Ishikawa (cell line): Measurements from ENCODE around the gene THSD4.
A peak's percentile ranks its signal among the peaks of the same experiment; 100 is the strongest.

ENCODE experiments used
- CEBPB ChIP-seq: IDR thresholded peaks from 2 replicates; pipeline ENCODE4 v1.6.1; 2012
- CREB1 ChIP-seq: IDR thresholded peaks from 2 replicates; pipeline ENCODE4 v1.6.1; 2012; ENCODE audit warnings: low read depth
- EGR1 ChIP-seq: IDR thresholded peaks from 2 replicates; pipeline ENCODE4 v1.6.1; 2012
- EP300 ChIP-seq: IDR thresholded peaks from 2 replicates; pipeline ENCODE4 v1.6.1; 2012; ENCODE audit warnings: borderline replicate concordance
- FOXM1 ChIP-seq: IDR thresholded peaks from 2 replicates; pipeline ENCODE4 v1.6.1; 2012; ENCODE audit warnings: low read depth, borderline replicate concordance
- MAX ChIP-seq: IDR thresholded peaks from 2 replicates; pipeline ENCODE4 v1.6.1; 2012
- NFIC ChIP-seq: IDR thresholded peaks from 2 replicates; pipeline ENCODE4 v1.6.1; 2012
- RAD21 ChIP-seq: IDR thresholded peaks from 2 replicates; pipeline ENCODE4 v1.6.1; 2012; ENCODE audit warnings: low read depth
- REST ChIP-seq: IDR thresholded peaks from 2 replicates; pipeline ENCODE4 v1.6.1; 2012; ENCODE audit warnings: low read depth, mild to moderate bottlenecking
- TAF1 ChIP-seq: IDR thresholded peaks from 2 replicates; pipeline ENCODE4 v1.6.1; 2012; ENCODE audit warnings: low read depth, mild to moderate bottlenecking
- TCF12 ChIP-seq: IDR thresholded peaks from 2 replicates; pipeline ENCODE4 v1.6.1; 2012; ENCODE audit warnings: low read depth
- TEAD4 ChIP-seq: IDR thresholded peaks from 2 replicates; pipeline ENCODE4 v1.6.1; 2012
- USF1 ChIP-seq: IDR thresholded peaks from 2 replicates; pipeline ENCODE4 v1.6.1; 2012
- YY1 ChIP-seq: IDR thresholded peaks from 2 replicates; pipeline ENCODE4 v1.6.1; 2012; ENCODE audit warnings: low read depth
- ZBTB7A ChIP-seq: IDR thresholded peaks from 2 replicates; pipeline ENCODE4 v1.6.1; 2012; ENCODE audit warnings: low read depth

The THSD4 gene

GRCh38 chr15:71185706-71186105 lies 70.4 kb downstream of the THSD4 start:
- TF ChIP-seq USF1 (no peak), EP300 (no peak), TEAD4 (no peak)

GRCh38 chr15:71186267-71186666 lies 71.0 kb downstream of the THSD4 start:
- no peak for TF ChIP-seq NFIC

- no peak for TF ChIP-seq FOXM1
- no peak for TF ChIP-seq NFIC
- TF ChIP-seq YY1, result no peak
- TF ChIP-seq EGR1, result no peak
- no peak for TF ChIP-seq ZBTB7A
- TF ChIP-seq CEBPB, result no peak
Measured at GRCh38 chr15:71187078-71187477, 71.8 kb downstream of the THSD4 start.

- TF ChIP-seq CREB1 (no peak), USF1 (no peak), ZBTB7A (no peak), RAD21 (no peak)
Measured at GRCh38 chr15:71187526-71187925, 72.3 kb downstream of the THSD4 start.

GRCh38 chr15:71189718-71190117 lies 74.4 kb downstream of the THSD4 start:
- TF ChIP-seq EGR1 (peak; percentile 17; the same call in 1 of the 2 replicates), CREB1 (no peak)

- no peak for TF ChIP-seq NFIC
- TF ChIP-seq MAX, result no peak
- TF ChIP-seq ZBTB7A, result no peak
- TF ChIP-seq FOXM1, result no peak
- no peak for TF ChIP-seq REST
- no peak for TF ChIP-seq CEBPB
- no peak for TF ChIP-seq TCF12
- TF ChIP-seq TAF1, result no peak
- TF ChIP-seq CREB1, result no peak
- TF ChIP-seq TEAD4, result no peak
- no peak for TF ChIP-seq RAD21
Measured at GRCh38 chr15:71191296-71191695, 76.0 kb downstream of the THSD4 start.

- TF ChIP-seq USF1, result no peak
- TF ChIP-seq TEAD4, result no peak
- no peak for TF ChIP-seq NFIC
- no peak for TF ChIP-seq REST
- TF ChIP-seq TCF12, result no peak
- TF ChIP-seq CREB1, result no peak
- TF ChIP-seq RAD21, result no peak
- TF ChIP-seq EP300, result no peak
- no peak for TF ChIP-seq ZBTB7A
- no peak for TF ChIP-seq YY1
- no peak for TF ChIP-seq MAX
- no peak for TF ChIP-seq TAF1
- no peak for TF ChIP-seq FOXM1
- no peak for TF ChIP-seq CEBPB
- TF ChIP-seq EGR1, result no peak
Measured at GRCh38 chr15:71192816-71193215, 77.5 kb downstream of the THSD4 start.
